Measurements from ENCODE around the gene ZBTB21.

GRCh38 chr21:42026082-42026435 lies 15.9 kb upstream of the ZBTB21 start:
- TF ChIP-seq CTCF (IDR thresholded peaks at IDR 0.05) (no peak), POLR2A (IDR thresholded peaks at IDR 0.05) (no peak), POLR2AphosphoS5 (IDR thresholded peaks at IDR 0.05) (no peak)

All from upper lobe of left lung (tissue), 4 donors.